ENCODE results near the gene GIGYF1. TPM values are rescaled to one million over a fixed set of nuclear protein-coding genes. Genes with fewer than 3 reads are reported as not detected.

The GIGYF1 gene
- total and polyA plus RNA-seq, 2 of the 13 experiments (the other 11 are each of a cell fraction or from before 2014, with no cell fraction given) = 7.6 to 16.1 TPM

- TF ChIP-seq ZNF597 (CRISPR knock-in tag; IDR thresholded peaks at IDR 0.05) (no peak), PCBP2 (optimal IDR thresholded peaks at IDR 0.05; ENCODE audit: low read depth, low read length, poor library complexity, severe bottlenecking) (no peak), CBX5 (CRISPR knock-in tag; IDR thresholded peaks at IDR 0.05; ENCODE audit: borderline replicate concordance) (no peak), MBD4 (IDR thresholded peaks at IDR 0.05; ENCODE audit: borderline replicate concordance, low read length) (no peak), EHMT2 (IDR thresholded peaks at IDR 0.05; ENCODE audit: borderline replicate concordance, low read depth, low read length) (no peak), HIVEP1 (CRISPR knock-in tag; IDR thresholded peaks at IDR 0.05) (0 out of 2 replicates have a peak, but pooled peaks have one; percentile 50), ARID2 (CRISPR knock-in tag; IDR thresholded peaks at IDR 0.05; ENCODE audit: borderline replicate concordance) (no peak), ZNF562 (CRISPR knock-in tag; IDR thresholded peaks at IDR 0.05; ENCODE audit: borderline replicate concordance) (no peak), UBTF (CRISPR knock-in tag; IDR thresholded peaks at IDR 0.05) (no peak; the same call in 1 of the 2 replicates), SKI (IDR thresholded peaks at IDR 0.05; ENCODE audit: partially characterized antibody) (peak; percentile 36), ZNF205 (CRISPR knock-in tag; IDR thresholded peaks at IDR 0.05) (peak; percentile 68; the same call in 1 of the 2 replicates), ZBTB42 (CRISPR knock-in tag; IDR thresholded peaks at IDR 0.05) (no peak), MTF2 (CRISPR knock-in tag; IDR thresholded peaks at IDR 0.05; ENCODE audit: borderline replicate concordance) (no peak), ZNF17 (CRISPR knock-in tag; IDR thresholded peaks at IDR 0.05) (no peak), RFXANK (CRISPR knock-in tag; IDR thresholded peaks at IDR 0.05) (no peak), ZNF776 (CRISPR knock-in tag; IDR thresholded peaks at IDR 0.05) (no peak), ZSCAN29 (CRISPR knock-in tag; conservative IDR thresholded peaks at IDR 0.05) (no peak), RXRA (CRISPR knock-in tag; IDR thresholded peaks at IDR 0.05) (peak; percentile 86), DRAP1 (CRISPR knock-in tag; IDR thresholded peaks at IDR 0.05) (no peak), HMGXB4 (CRISPR knock-in tag; IDR thresholded peaks at IDR 0.05; ENCODE audit: borderline replicate concordance in 1 of 2, low read depth in 1 of 2) (no peak; a peak in 2 of 4 replicates), ZNF839 (CRISPR knock-in tag; IDR thresholded peaks at IDR 0.05; ENCODE audit: borderline replicate concordance) (no peak), ZNF331 (CRISPR knock-in tag; IDR thresholded peaks at IDR 0.05) (no peak), DPF2 (CRISPR knock-in tag; IDR thresholded peaks at IDR 0.05; ENCODE audit: borderline replicate concordance, low read depth) (peak; percentile 66), ZNF773 (CRISPR knock-in tag; IDR thresholded peaks at IDR 0.05; ENCODE audit: borderline replicate concordance) (no peak), KDM5B (CRISPR knock-in tag; IDR thresholded peaks at IDR 0.05; ENCODE audit: borderline replicate concordance) (no peak; the same call in 1 of the 2 replicates), CEBPG (CRISPR knock-in tag; IDR thresholded peaks at IDR 0.05) (no peak; the same call in 1 of the 2 replicates)
These were observed 25.7 kb upstream of the GIGYF1 start (continued) for GRCh38 chr7:100719523-100720278.

Measured in HepG2 (cell line).